H1 (cell line): Measurements from ENCODE around the gene ATE1. TPM values are rescaled to one million over a fixed set of nuclear protein-coding genes. Genes with fewer than 3 reads are reported as not detected.

ENCODE experiments used
- CTCF ChIA-PET: fragments of 300-600 bp; sonication (Branson Sonifier 250); formaldehyde crosslinking; loops from one replicate; lab custom pipeline; 2021; ENCODE audit not compliant: partially characterized antibody; lab: Charles Lee
- POLR2A ChIA-PET: fragments of 300-600 bp; sonication (Branson Sonifier 250); formaldehyde crosslinking; loops from one replicate; lab custom pipeline; 2021; ENCODE audit warnings: inconsistent platforms; ENCODE audit not compliant: partially characterized antibody; lab: Charles Lee
- DNase-seq, 2 experiments: peaks; one replicate each; pipeline versions ENCODE4 v3.0.0 to v3.0.0-alpha.2; 2010 to 2022; ENCODE audit warnings: low spot score in 2 of 2, low read depth in 1 of 2, mixed read lengths in 1 of 2
- FAIRE-seq: peaks from 2 replicates; lab custom pipeline; 2011; peaks lifted over from hg19 to GRCh38; lab: Jason Lieb, UNC
- H2AFZ ChIP-seq: 2 replicates; pipeline ENCODE4 v1.8.1; 2012; ENCODE audit warnings: low read length, inconsistent platforms
- H2AK5ac ChIP-seq: 2 replicates; pipeline ENCODE4 v1.6.1; 2013; ENCODE audit warnings: low read depth, low read length
- H2BK120ac ChIP-seq: replicated peaks from 2 replicates; pipeline ENCODE3; 2013; ENCODE audit warnings: low read depth, low read length, inconsistent platforms
- H2BK12ac ChIP-seq: 2 replicates; pipeline ENCODE4 v1.6.1; 2013; ENCODE audit warnings: low read depth, low read length
- H2BK15ac ChIP-seq: 2 replicates; pipeline ENCODE4 v1.6.1; 2013; ENCODE audit warnings: low read length
- H2BK20ac ChIP-seq: 2 replicates; pipeline ENCODE4 v1.6.1; 2013; ENCODE audit warnings: low read length
- H2BK5ac ChIP-seq: 2 replicates; pipeline ENCODE4 v1.6.1; 2013; ENCODE audit warnings: low read depth, low read length
- H3K14ac ChIP-seq: 2 replicates; pipeline ENCODE4 v1.6.1; 2013; ENCODE audit warnings: inconsistent platforms; ENCODE audit not compliant: insufficient read length
- H3K18ac ChIP-seq: 2 replicates; pipeline ENCODE4 v1.6.1; 2013; ENCODE audit warnings: low read length; ENCODE audit errors: extremely low read depth
- H3K23ac ChIP-seq: 2 replicates; pipeline ENCODE4 v1.6.1; 2013; ENCODE audit warnings: inconsistent platforms; ENCODE audit not compliant: insufficient read length
- H3K23me2 ChIP-seq: 2 replicates; pipeline ENCODE4 v1.6.1; 2013; ENCODE audit warnings: low read depth, low read length
- H3K27ac ChIP-seq: 2 replicates; pipeline ENCODE4 v1.6.1; 2011; ENCODE audit warnings: low read depth, low read length, inconsistent platforms
- H3K27me3 ChIP-seq, 4 experiments: replicated peaks in 1 of 4; 1 replicate in 1 of 4; 2 replicates in 3 of 4; pipeline versions ENCODE4 v1.6.1 to v1.8.1; 2011 to 2013; ENCODE audit warnings: low read length in 3 of 4, mild to moderate bottlenecking in 3 of 4, inconsistent platforms in 2 of 4, mixed read lengths in 2 of 4, moderate library complexity in 1 of 4; ENCODE audit not compliant: control insufficient read depth in 3 of 4, insufficient read depth in 3 of 4; ENCODE audit errors: extremely low read depth in 1 of 4
- H3K36me3 ChIP-seq, 4 experiments: 2 replicates each; pipeline versions ENCODE4 v1.6.1 to v1.8.1; 2011 to 2013; ENCODE audit warnings: mild to moderate bottlenecking in 4 of 4, low read length in 3 of 4, moderate library complexity in 2 of 4, control low read depth in 1 of 4, inconsistent platforms in 1 of 4; ENCODE audit not compliant: insufficient read depth in 4 of 4, control insufficient read depth in 2 of 4
- H3K4ac ChIP-seq: replicated peaks from 2 replicates; pipeline ENCODE3; 2013; ENCODE audit warnings: low read length, low read depth, mixed read lengths, inconsistent platforms; ENCODE audit not compliant: insufficient read length
- H3K4me1 ChIP-seq, 4 experiments: replicated peaks in 1 of 4; 1 replicate in 1 of 4; 2 replicates in 3 of 4; pipeline versions ENCODE4 v1.6.1 to v1.8.1; 2011 to 2013; ENCODE audit warnings: low read length in 3 of 4, inconsistent platforms in 2 of 4, mixed read lengths in 1 of 4; ENCODE audit not compliant: insufficient read depth in 4 of 4, control insufficient read depth in 3 of 4
- H3K4me2 ChIP-seq, 2 experiments: 2 replicates each; pipeline versions ENCODE4 v1.6.1 to v1.8.1; 2011 to 2013; ENCODE audit warnings: low read depth in 2 of 2, low read length in 2 of 2, control low read depth in 1 of 2, inconsistent platforms in 1 of 2, mild to moderate bottlenecking in 1 of 2; ENCODE audit not compliant: insufficient read depth in 1 of 2
- H3K4me3 ChIP-seq, 4 experiments: fragments of 200-600, 300-600 bp in 1 of 4; sonication (generic), shearing (Covaris generic), sonication (Bioruptor Twin) in 1 of 4; 2 replicates each; pipeline versions ENCODE4 v1.5.1 to v1.8.1; 2011 to 2016; ENCODE audit warnings: low read length in 4 of 4, low read depth in 3 of 4, control low read depth in 2 of 4, inconsistent platforms in 2 of 4, mild to moderate bottlenecking in 2 of 4, mixed read lengths in 1 of 4, moderate library complexity in 1 of 4; ENCODE audit not compliant: insufficient read depth in 2 of 4; ENCODE audit errors: extremely low read depth in 1 of 4
- H3K56ac ChIP-seq: replicated peaks from 2 replicates; pipeline ENCODE3; 2013; ENCODE audit warnings: low read depth, mild to moderate bottlenecking, mixed read lengths, low read length, inconsistent platforms; ENCODE audit not compliant: insufficient read length
- H3K79me1 ChIP-seq: 2 replicates; pipeline ENCODE4 v1.6.1; 2013; ENCODE audit warnings: low read depth, low read length, control low read depth
- H3K79me2 ChIP-seq, 2 experiments: 2 replicates each; pipeline versions ENCODE4 v1.6.1 to v1.8.1; 2012 to 2013; ENCODE audit warnings: low read length in 2 of 2, mild to moderate bottlenecking in 2 of 2, inconsistent platforms in 1 of 2; ENCODE audit not compliant: insufficient read depth in 2 of 2, control insufficient read depth in 1 of 2
- H3K9ac ChIP-seq, 4 experiments: replicated peaks in 1 of 4; 1 replicate in 1 of 4; 2 replicates in 3 of 4; pipeline versions ENCODE4 v1.6.1 to v1.8.1; 2011 to 2013; ENCODE audit warnings: low read depth in 3 of 4, low read length in 3 of 4, control low read depth in 2 of 4, mild to moderate bottlenecking in 2 of 4, moderate library complexity in 2 of 4, inconsistent platforms in 1 of 4; ENCODE audit errors: extremely low read depth in 1 of 4
- H3K9me3 ChIP-seq, 2 experiments: 2 replicates each; pipeline versions ENCODE4 v1.6.1 to v1.8.1; 2012 to 2013; ENCODE audit warnings: mild to moderate bottlenecking in 2 of 2, moderate library complexity in 2 of 2, control low read depth in 1 of 2, inconsistent platforms in 1 of 2, low read depth in 1 of 2, low read length in 1 of 2, mixed read lengths in 1 of 2; ENCODE audit not compliant: insufficient read depth in 2 of 2
- H4K20me1 ChIP-seq, 2 experiments: replicated peaks in 1 of 2; 2 replicates each; pipeline versions ENCODE3 to v1.8.1; 2011 to 2013; ENCODE audit warnings: inconsistent platforms in 2 of 2, low read length in 2 of 2, mild to moderate bottlenecking in 1 of 2; ENCODE audit not compliant: insufficient read depth in 2 of 2, control insufficient read depth in 1 of 2
- H4K5ac ChIP-seq: 2 replicates; pipeline ENCODE4 v1.6.1; 2013; ENCODE audit warnings: low read length, low read depth, mixed read lengths, inconsistent platforms; ENCODE audit not compliant: insufficient read length
- H4K8ac ChIP-seq: 2 replicates; pipeline ENCODE4 v1.8.0; 2013; ENCODE audit warnings: mild to moderate bottlenecking, moderate library complexity, low read length, inconsistent platforms; ENCODE audit not compliant: insufficient read depth; ENCODE audit errors: extremely low read depth
- H4K91ac ChIP-seq: replicated peaks from 2 replicates; pipeline ENCODE3; 2013; ENCODE audit warnings: low read length, mixed read lengths, inconsistent platforms; ENCODE audit not compliant: insufficient read length
- CHD1 ChIP-seq: IDR thresholded peaks from 2 replicates; pipeline ENCODE4 v1.6.1; 2012; ENCODE audit warnings: low read depth, low read length, improper control_type of control experiment
- CHD2 ChIP-seq: IDR thresholded peaks from 2 replicates; pipeline ENCODE4 v1.6.1; 2012; ENCODE audit warnings: low read length, improper control_type of control experiment
- CREB1 ChIP-seq: IDR thresholded peaks from 2 replicates; pipeline ENCODE4 v1.6.1; 2012; ENCODE audit warnings: inconsistent platforms
- EZH2 ChIP-seq: fragments of 200-600 bp; sonication (generic); IDR thresholded peaks from 2 replicates; pipeline ENCODE4 v1.7.1; 2012; ENCODE audit warnings: low read depth, mild to moderate bottlenecking, moderate library complexity, low read length, inconsistent platforms; ENCODE audit not compliant: severe bottlenecking
- FOSL1 ChIP-seq: IDR thresholded peaks from 2 replicates; pipeline ENCODE4 v1.6.1; 2011; ENCODE audit warnings: mild to moderate bottlenecking, low read depth, low read length, moderate library complexity; ENCODE audit not compliant: insufficient read depth
- KDM4A ChIP-seq: IDR thresholded peaks from one replicate; pipeline ENCODE4 v1.7.1; 2012; ENCODE audit warnings: low read depth, mild to moderate bottlenecking, moderate library complexity, low read length, inconsistent platforms; ENCODE audit not compliant: severe bottlenecking
- KDM5A ChIP-seq: fragments of 200-600 bp; IDR thresholded peaks from 2 replicates; pipeline ENCODE4 v1.7.1; 2012; ENCODE audit warnings: mild to moderate bottlenecking, low read length, inconsistent platforms, mixed read lengths
- SUZ12 ChIP-seq: fragments of 200-600 bp; sonication (generic); IDR thresholded peaks from 2 replicates; pipeline ENCODE4 v1.6.1; 2012; ENCODE audit warnings: mild to moderate bottlenecking, inconsistent platforms, low read length, moderate library complexity, mixed read lengths
- TCF12 ChIP-seq: IDR thresholded peaks from 2 replicates; pipeline ENCODE4 v1.6.1; 2011; ENCODE audit warnings: low read depth, mild to moderate bottlenecking, low read length
- TEAD4 ChIP-seq: IDR thresholded peaks from 2 replicates; pipeline ENCODE4 v1.6.1; 2012; ENCODE audit warnings: low read depth, low read length, inconsistent platforms, mixed read lengths
- WGBS, 2 experiments: shearing (Covaris generic) in 1 of 2; methylation state at CpG; one replicate each; pipeline versions ENCODE4 v1.1.6 to v1.1.7; 2013 to 2015; ENCODE audit warnings: low lambda C conversion rate in 2 of 2, mixed read lengths in 2 of 2, inconsistent platforms in 1 of 2, low coverage in 1 of 2, missing lambda C conversion rate in 1 of 2; ENCODE audit not compliant: insufficient replicate concordance in 2 of 2, insufficient coverage in 1 of 2, insufficient read length in 1 of 2; ENCODE audit errors: extremely low coverage in 1 of 2, missing lambda C conversion rate in 1 of 2; 5-methylcytosine and 5-hydroxymethylcytosine counted together
- polyA plus RNA-seq, 7 experiments: library from polyadenylated mRNA; depleted of rRNA in 3 of 7; stranded (reverse) in 5 of 7; unstranded in 2 of 7; fragments of >200 nt in 5 of 7; fragments of 200-250 nt in 2 of 7; gene quantifications; 1 replicate in 5 of 7; 2 replicates in 1 of 7; 4 replicates in 1 of 7; pipeline versions ENCODE4 v1.2.1 to v1.2.3, GENCODE V29; 2011 to 2013; ENCODE audit warnings: missing spikeins in 2 of 7, mixed read lengths in 2 of 7
- total RNA-seq: library from RNA; stranded (reverse); fragmentation: NEBNext Ultra II Directional; extraction: Animal tissue kit (Norgen Biotek cat#: 25700); gene quantifications from 2 replicates; pipeline ENCODE4 v1.2.1, GENCODE V29; 2021
- TF ChIP-seq, protein P1 (sequence below): IDR thresholded peaks from 2 replicates; pipeline ENCODE4 v1.6.1; 2011; ENCODE audit warnings: low read depth, mild to moderate bottlenecking, low read length; ENCODE audit not compliant: insufficient read depth
- TF ChIP-seq, protein P2 (sequence below): IDR thresholded peaks from 2 replicates; pipeline ENCODE4 v1.6.1; 2012; ENCODE audit warnings: low read length, inconsistent platforms

ATE1 gene
- total and polyA plus RNA-seq, 2 of the 8 experiments (the other 6 are each of a cell fraction or from before 2014, with no cell fraction given), result 8.8 to 26.9 TPM

DNA sequence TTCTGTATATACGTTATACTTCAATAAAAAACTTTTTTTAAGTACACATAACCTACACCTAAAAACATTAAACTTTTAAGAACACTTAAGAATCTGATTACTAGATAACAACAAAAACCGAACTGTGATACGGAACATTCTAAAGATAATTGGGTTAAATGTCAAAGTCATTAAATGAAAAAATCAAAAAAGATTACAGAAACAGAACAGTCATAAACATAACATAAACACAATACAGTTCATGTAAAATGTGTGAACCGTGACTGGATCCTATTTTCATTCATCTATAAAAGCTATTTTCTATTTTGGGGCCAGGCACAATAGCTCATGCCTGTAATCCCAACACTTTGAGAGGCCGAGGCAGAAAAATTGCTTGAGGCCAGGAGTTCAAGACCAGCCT, 38.6 kb downstream of the ATE1 start:
- Histone ChIP-seq H3K56ac (no peak overlapping the region), H4K5ac (no peak overlapping the region), H3K79me2 (peaks cover 0 to 4% of the 10 kb centered on the region in 2 experiments; a peak in 1 of 4 replicates), H2AFZ (no peak overlapping the region), H2BK15ac (no peak overlapping the region), H3K23ac (no peak overlapping the region), H2BK5ac (no peak overlapping the region), H2BK120ac (no peak overlapping the region), H4K20me1 (no peaks in the 10 kb centered on the region), H3K27ac (no peak overlapping the region), H2BK20ac (no peak overlapping the region), H3K4ac (no peak overlapping the region), H2AK5ac (no peak overlapping the region), H3K14ac (no peak overlapping the region), H3K4me2 (no peak overlapping the region), H3K18ac (no peak overlapping the region), H3K23me2 (no peaks in the 10 kb centered on the region), H3K79me1 (no peaks in the 10 kb centered on the region; the same call in 1 of the 2 replicates), H3K27me3 (no peaks in the 10 kb centered on the region), H2BK12ac (no peak overlapping the region), H3K9me3 (no peaks in the 10 kb centered on the region), H4K8ac (no peak overlapping the region), H4K91ac (no peak overlapping the region), H3K36me3 (peaks cover 0 to 5% (median 0%) of the 10 kb centered on the region in 4 experiments; a peak in 1 of 8 replicates), H3K4me1 (peaks cover 2 to 11% (median 6%) of the 10 kb centered on the region in 4 experiments; a peak in 6 of 7 replicates), H3K4me3 (no peak overlapping the region), H3K9ac (no peak overlapping the region)
- FAIRE-seq, result no peak
- POLR2A ChIA-PET, result interaction anchor here (0.6 to 2.2 kb wide), 2 partner anchors 8 to 39 kb away, joined by 3 to 8 read pairs; partner anchors contain the start of gene ATE1
- DNase-seq, result no peak
- CTCF ChIA-PET, result interaction anchor here (1.2 to 6.9 kb wide), 5 partner anchors 11 to 235 kb away, joined by 3 to 46 read pairs (median 8); no protein-coding TSS in a partner anchor
- WGBS, 2 experiments, result 83 to 100% methylated on average over 1 to 5 of the region's 5 CpGs
- no peak for TF ChIP-seq TEAD4
- no peak for TF ChIP-seq FOSL1
- TF ChIP-seq SUZ12, result no peak
- TF ChIP-seq CREB1, result no peak
- TF ChIP-seq, protein P1, sequence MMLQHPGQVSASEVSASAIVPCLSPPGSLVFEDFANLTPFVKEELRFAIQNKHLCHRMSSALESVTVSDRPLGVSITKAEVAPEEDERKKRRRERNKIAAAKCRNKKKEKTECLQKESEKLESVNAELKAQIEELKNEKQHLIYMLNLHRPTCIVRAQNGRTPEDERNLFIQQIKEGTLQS, result no peak
- no peak for TF ChIP-seq CHD2
- no peak for TF ChIP-seq CHD1
- TF ChIP-seq KDM5A, result no peak
- no peak for TF ChIP-seq KDM4A
- no peak for TF ChIP-seq EZH2
- TF ChIP-seq, protein P2, sequence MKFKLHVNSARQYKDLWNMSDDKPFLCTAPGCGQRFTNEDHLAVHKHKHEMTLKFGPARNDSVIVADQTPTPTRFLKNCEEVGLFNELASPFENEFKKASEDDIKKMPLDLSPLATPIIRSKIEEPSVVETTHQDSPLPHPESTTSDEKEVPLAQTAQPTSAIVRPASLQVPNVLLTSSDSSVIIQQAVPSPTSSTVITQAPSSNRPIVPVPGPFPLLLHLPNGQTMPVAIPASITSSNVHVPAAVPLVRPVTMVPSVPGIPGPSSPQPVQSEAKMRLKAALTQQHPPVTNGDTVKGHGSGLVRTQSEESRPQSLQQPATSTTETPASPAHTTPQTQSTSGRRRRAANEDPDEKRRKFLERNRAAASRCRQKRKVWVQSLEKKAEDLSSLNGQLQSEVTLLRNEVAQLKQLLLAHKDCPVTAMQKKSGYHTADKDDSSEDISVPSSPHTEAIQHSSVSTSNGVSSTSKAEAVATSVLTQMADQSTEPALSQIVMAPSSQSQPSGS, result no peak
- no peak for TF ChIP-seq TCF12
